Measurements from ENCODE around the gene PAQR8. TPM values are rescaled to one million over a fixed set of nuclear protein-coding genes. Genes with fewer than 3 reads are reported as not detected.

PAQR8 gene
- total RNA-seq, 1 donor from 2014 or later = 4.4 TPM

DNA sequence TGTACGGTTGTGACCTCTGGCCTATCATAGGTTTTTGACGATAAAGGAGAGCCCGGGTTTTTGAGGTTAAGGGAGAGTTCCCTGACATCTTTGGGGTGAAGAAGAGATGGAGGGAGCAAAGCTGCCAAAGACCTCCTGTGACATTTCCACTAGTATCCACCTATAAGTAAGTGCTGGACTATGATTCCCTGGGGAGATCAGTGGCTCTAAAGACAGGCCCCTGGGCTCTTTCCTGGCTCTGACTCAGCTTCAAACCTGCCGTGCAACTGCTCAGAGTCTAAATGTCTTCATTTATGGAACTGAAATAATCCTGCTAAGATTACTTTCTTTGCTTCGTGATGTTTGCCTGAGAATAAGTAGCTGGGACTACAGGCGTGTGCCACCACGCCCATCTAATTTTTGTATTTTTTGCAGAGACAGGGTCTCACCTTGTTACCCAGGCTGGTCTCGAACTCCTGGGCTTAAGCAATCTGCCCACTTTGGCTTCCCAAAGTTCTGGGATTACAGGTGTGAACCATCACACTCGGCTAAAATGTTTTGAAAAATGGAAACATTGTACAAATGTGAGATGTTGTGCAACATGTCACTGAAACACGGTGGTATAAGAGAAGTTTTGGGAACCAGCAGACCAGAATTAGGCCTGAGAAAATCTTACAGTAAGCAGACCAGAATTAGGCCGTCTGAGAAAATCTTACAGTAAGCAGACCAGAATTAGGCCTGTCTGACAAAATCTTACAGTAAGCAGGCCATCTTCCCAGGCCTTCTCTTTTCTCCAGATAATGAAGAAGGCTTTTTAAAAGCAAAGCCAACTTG, 1.1 kb upstream of the PAQR8 start:
- TF ChIP-seq, protein P1, sequence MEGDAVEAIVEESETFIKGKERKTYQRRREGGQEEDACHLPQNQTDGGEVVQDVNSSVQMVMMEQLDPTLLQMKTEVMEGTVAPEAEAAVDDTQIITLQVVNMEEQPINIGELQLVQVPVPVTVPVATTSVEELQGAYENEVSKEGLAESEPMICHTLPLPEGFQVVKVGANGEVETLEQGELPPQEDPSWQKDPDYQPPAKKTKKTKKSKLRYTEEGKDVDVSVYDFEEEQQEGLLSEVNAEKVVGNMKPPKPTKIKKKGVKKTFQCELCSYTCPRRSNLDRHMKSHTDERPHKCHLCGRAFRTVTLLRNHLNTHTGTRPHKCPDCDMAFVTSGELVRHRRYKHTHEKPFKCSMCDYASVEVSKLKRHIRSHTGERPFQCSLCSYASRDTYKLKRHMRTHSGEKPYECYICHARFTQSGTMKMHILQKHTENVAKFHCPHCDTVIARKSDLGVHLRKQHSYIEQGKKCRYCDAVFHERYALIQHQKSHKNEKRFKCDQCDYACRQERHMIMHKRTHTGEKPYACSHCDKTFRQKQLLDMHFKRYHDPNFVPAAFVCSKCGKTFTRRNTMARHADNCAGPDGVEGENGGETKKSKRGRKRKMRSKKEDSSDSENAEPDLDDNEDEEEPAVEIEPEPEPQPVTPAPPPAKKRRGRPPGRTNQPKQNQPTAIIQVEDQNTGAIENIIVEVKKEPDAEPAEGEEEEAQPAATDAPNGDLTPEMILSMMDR (IDR thresholded peaks at IDR 0.05; ENCODE audit: insufficient read depth, low read length, poor library complexity, severe bottlenecking) = no peak
- no peak for DNase-seq (ENCODE audit: low read depth)
- no peaks in the 10 kb centered on the region for H3K36me3 ChIP-seq (ENCODE audit: control insufficient read depth, insufficient read depth, low read length)
- no peaks in the 10 kb centered on the region for H3K27me3 ChIP-seq (ENCODE audit: control insufficient read depth, insufficient read depth, low read length)
- H3K4me3 ChIP-seq (ENCODE audit: low read depth, low read length) = no peak overlapping the region

GRCh38 chr6:52361414-52361944, 472 bp upstream of the PAQR8 start:
- Histone ChIP-seq H3K4me3 (ENCODE audit: low read depth, low read length) (peak overlapping the region; percentile 73), H3K27me3 (ENCODE audit: control insufficient read depth, insufficient read depth, low read length) (no peaks in the 10 kb centered on the region), H3K36me3 (ENCODE audit: control insufficient read depth, insufficient read depth, low read length) (no peaks in the 10 kb centered on the region)
- TF ChIP-seq, protein P1 (IDR thresholded peaks at IDR 0.05; ENCODE audit: insufficient read depth, low read length, poor library complexity, severe bottlenecking) = no peak
- no peak for DNase-seq (ENCODE audit: low read depth)

DNA sequence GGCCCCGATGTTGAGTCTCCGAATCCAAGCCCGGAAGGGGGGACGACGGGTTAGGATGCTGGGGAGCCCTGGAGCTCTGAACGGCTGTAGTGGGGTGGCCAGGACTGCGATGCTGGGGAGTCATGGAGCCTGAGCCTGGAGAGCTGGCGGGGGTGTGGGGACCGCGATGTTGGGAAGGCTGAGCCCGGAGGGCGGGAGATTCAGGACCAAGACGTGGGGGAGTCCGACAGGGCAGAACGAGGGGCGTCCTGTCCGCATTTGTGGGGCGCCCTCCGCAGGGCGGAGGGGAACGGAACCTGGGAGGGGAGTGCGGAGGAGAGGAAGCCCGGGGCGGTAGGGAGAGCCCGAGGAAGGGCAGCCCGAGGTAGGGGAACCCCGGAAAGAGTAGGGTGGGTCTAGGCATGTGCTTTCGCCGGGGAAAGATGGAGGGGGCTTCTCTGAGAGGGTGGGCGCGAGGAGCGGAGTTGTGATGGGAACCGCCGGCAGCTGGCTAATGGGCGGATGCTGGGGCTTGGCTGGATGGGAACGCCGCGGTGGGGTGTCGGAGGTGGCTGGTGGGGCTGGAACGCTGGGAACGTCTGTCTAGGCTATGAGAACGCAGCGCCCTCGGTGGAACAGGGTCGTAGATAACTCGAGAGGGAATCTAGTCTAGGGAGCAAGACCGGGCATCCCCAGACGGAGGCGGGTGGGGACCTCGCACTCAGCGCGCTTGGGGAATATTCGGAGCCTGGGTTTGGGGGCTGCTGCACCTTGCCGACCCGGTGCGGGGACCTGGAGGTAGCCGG, 684 bp downstream of the PAQR8 start:
- no peaks in the 10 kb centered on the region for H3K36me3 ChIP-seq (ENCODE audit: control insufficient read depth, insufficient read depth, low read length)
- DNase-seq (ENCODE audit: low read depth) = no peak
- no peaks in the 10 kb centered on the region for H3K27me3 ChIP-seq (ENCODE audit: control insufficient read depth, insufficient read depth, low read length)
- TF ChIP-seq, protein P1 (IDR thresholded peaks at IDR 0.05; ENCODE audit: insufficient read depth, low read length, poor library complexity, severe bottlenecking) = peak; percentile 15
- H3K4me3 ChIP-seq (ENCODE audit: low read depth, low read length) = peak overlapping the region; percentile 73

DNA sequence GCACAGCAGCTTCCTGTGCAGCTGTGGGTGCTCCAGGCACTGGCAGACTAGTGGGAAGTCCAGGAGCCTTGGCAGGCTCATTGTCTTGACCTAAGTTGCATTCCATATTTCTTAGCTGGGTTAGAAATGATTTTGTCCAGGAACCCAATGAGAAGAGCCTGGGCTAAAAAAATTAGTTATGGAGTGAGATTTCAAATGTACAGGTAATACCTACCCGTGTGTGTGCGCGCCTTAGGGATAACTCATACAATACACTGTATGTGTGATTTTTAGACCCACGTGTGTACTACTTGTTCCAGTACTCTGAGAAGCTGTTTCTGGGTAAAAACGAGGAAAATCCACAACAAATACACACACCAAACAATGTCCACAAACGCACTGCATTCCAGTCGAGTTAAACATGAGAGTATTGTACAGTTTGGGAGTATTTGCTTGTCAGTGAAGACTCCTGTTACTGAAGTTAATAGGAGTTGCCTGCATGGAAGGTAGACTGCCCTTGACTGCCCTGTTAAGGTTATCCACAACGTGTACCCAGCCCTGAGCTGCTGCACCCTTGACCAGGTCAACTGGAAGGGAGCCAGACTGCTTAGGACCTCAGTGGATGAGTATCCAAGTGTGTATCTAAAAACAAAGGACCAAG, 1.4 kb downstream of the PAQR8 start:
- no peaks in the 10 kb centered on the region for H3K36me3 ChIP-seq (ENCODE audit: control insufficient read depth, insufficient read depth, low read length)
- TF ChIP-seq, protein P1 (IDR thresholded peaks at IDR 0.05; ENCODE audit: insufficient read depth, low read length, poor library complexity, severe bottlenecking) = no peak
- DNase-seq (ENCODE audit: low read depth) = no peak

GRCh38 chr6:52364480-52365166, 2.7 kb downstream of the PAQR8 start:
- Histone ChIP-seq H3K4me3 (ENCODE audit: low read depth, low read length) (no peak overlapping the region), H3K36me3 (ENCODE audit: control insufficient read depth, insufficient read depth, low read length) (no peaks in the 10 kb centered on the region), H3K27me3 (ENCODE audit: control insufficient read depth, insufficient read depth, low read length) (no peaks in the 10 kb centered on the region)
- TF ChIP-seq, protein P1 (IDR thresholded peaks at IDR 0.05; ENCODE audit: insufficient read depth, low read length, poor library complexity, severe bottlenecking) = no peak
- no peak for DNase-seq (ENCODE audit: low read depth)

More for the DNA sequence above, 1.4 kb downstream of the PAQR8 start:
- H3K4me3 ChIP-seq (ENCODE audit: low read depth, low read length) = peak overlapping the region; percentile 73
- no peaks in the 10 kb centered on the region for H3K27me3 ChIP-seq (ENCODE audit: control insufficient read depth, insufficient read depth, low read length)
